Lung (tissue), 12 donors: Measurements from ENCODE around the gene MAP3K15. TPM values are rescaled to one million over a fixed set of nuclear protein-coding genes. Genes with fewer than 3 reads are reported as not detected.
A peak's percentile ranks its signal among the peaks of the same experiment; 100 is the strongest.

Experiments used
- ATAC-seq: fragments of 200-7000 bp; cut with Tn5 transposase; one replicate; pipeline ENCODE4 v1.9.1; 2020; ENCODE audit warnings: moderate number of reproducible peaks; ENCODE audit not compliant: insufficient read depth, low FRiP score
- DNase-seq, 3 donors: peaks; one replicate each; pipeline ENCODE4 v3.0.0-alpha.2; 2013 to 2017
- H3K27ac ChIP-seq, 2 donors: one replicate each; pipeline ENCODE4 v1.5.1; 2013; ENCODE audit warnings: mild to moderate bottlenecking in 2 of 2, moderate library complexity in 2 of 2, control low read depth in 1 of 2, inconsistent platforms in 1 of 2, low read depth in 1 of 2, low read length in 1 of 2
- H3K27me3 ChIP-seq, 3 donors: one replicate each; pipeline ENCODE4 v1.5.1; 2013; ENCODE audit warnings: low read length in 2 of 3; ENCODE audit not compliant: control insufficient read depth in 3 of 3, insufficient read depth in 3 of 3
- H3K36me3 ChIP-seq, 4 donors: one replicate each; pipeline ENCODE4 v1.5.1; 2013; ENCODE audit warnings: low read length in 4 of 4, mild to moderate bottlenecking in 1 of 4, moderate library complexity in 1 of 4; ENCODE audit not compliant: control insufficient read depth in 4 of 4, insufficient read depth in 4 of 4
- H3K4me1 ChIP-seq, 5 donors: one replicate each; pipeline ENCODE4 v1.5.1; 2013; ENCODE audit warnings: low read length in 5 of 5, mild to moderate bottlenecking in 2 of 5, moderate library complexity in 1 of 5; ENCODE audit not compliant: control insufficient read depth in 5 of 5, insufficient read depth in 5 of 5
- H3K4me3 ChIP-seq: one replicate; pipeline ENCODE4 v1.5.1; 2013; ENCODE audit warnings: mild to moderate bottlenecking, control low read depth, moderate library complexity
- H3K9ac ChIP-seq, 2 donors: one replicate each; pipeline ENCODE4 v1.5.1; 2013; ENCODE audit warnings: low read length in 2 of 2, control low read depth in 1 of 2; ENCODE audit not compliant: insufficient read depth in 1 of 2
- H3K9me3 ChIP-seq, 4 donors: one replicate each; pipeline ENCODE4 v1.5.1; 2013; ENCODE audit warnings: low read length in 3 of 4, mild to moderate bottlenecking in 1 of 4, moderate library complexity in 1 of 4; ENCODE audit not compliant: control insufficient read depth in 4 of 4, insufficient read depth in 3 of 4
- WGBS, 2 donors: extraction: QIAGEN DNeasy Blood & Tissue Kit; methylation state at CpG; one replicate each; pipeline ENCODE4 v1.1.7; 2013; 5-methylcytosine and 5-hydroxymethylcytosine counted together
- polyA plus RNA-seq, 2 donors: library from polyadenylated mRNA; stranded (reverse); fragments of 200-250 nt; gene quantifications; one replicate each; pipeline ENCODE4 v1.2.1, GENCODE V29; 2013
- total RNA-seq, 2 donors: library from RNA; depleted of rRNA in 1 of 2; stranded (reverse); fragments of >200 nt in 1 of 2; gene quantifications; one replicate each; pipeline ENCODE4 v1.2.1, GENCODE V29; 2014 to 2021
- TF ChIP-seq, protein P1 (sequence below): IDR thresholded peaks from 2 replicates; pipeline ENCODE4 v1.5.1; 2012; ENCODE audit warnings: mild to moderate bottlenecking; ENCODE audit errors: control extremely low read depth, extremely low read depth
- donor health status: control.
- donor health status: control.
- donor health status: Bipolar disorder and iron deficiency.
- donor health status: healthy.
- donor health status: DM: yes; HTN: yes; CAD: no.

MAP3K15 gene
- total and polyA plus RNA-seq, 4 donors, result 0.16 to 2.1 (median 0.40) TPM

DNA sequence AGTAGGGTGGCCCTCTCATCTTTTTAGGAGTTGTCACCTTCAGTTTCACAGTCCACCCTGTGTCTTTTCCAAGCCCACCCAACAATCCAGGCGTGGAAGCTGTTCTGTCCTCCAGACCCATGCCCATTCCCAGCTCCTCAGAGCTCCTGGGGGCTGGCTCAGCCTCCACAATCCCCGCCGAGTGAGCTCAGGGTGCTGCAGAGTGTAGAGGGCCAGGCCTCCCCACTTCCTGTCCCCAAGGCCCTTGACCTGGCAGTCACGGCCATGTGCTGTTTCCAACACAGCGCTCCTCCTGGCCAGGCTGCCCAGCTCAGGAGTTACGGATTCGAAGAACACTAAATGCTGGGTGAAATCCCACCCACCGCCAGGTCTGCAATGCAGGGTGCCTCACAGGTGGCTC lies 139.8 kb downstream of the MAP3K15 start:
- TF ChIP-seq, protein P1, sequence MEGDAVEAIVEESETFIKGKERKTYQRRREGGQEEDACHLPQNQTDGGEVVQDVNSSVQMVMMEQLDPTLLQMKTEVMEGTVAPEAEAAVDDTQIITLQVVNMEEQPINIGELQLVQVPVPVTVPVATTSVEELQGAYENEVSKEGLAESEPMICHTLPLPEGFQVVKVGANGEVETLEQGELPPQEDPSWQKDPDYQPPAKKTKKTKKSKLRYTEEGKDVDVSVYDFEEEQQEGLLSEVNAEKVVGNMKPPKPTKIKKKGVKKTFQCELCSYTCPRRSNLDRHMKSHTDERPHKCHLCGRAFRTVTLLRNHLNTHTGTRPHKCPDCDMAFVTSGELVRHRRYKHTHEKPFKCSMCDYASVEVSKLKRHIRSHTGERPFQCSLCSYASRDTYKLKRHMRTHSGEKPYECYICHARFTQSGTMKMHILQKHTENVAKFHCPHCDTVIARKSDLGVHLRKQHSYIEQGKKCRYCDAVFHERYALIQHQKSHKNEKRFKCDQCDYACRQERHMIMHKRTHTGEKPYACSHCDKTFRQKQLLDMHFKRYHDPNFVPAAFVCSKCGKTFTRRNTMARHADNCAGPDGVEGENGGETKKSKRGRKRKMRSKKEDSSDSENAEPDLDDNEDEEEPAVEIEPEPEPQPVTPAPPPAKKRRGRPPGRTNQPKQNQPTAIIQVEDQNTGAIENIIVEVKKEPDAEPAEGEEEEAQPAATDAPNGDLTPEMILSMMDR, result no peak
- H3K27me3 ChIP-seq, result no peaks in the 10 kb centered on the region
- no peak overlapping the region for H3K27ac ChIP-seq
- no peak overlapping the region for H3K4me3 ChIP-seq
- DNase-seq (no peak), ATAC-seq (no peak)
- no peak overlapping the region for H3K9ac ChIP-seq
- no peaks in the 10 kb centered on the region for H3K4me1 ChIP-seq
- WGBS, 2 donors, result 82 to 91% methylated on average over 8 of the region's 8 CpGs
- H3K9me3 ChIP-seq, result peaks cover 0 to 4% (median 0%) of the 10 kb centered on the region in 4 donors
- H3K36me3 ChIP-seq, result no peaks in the 10 kb centered on the region

DNA sequence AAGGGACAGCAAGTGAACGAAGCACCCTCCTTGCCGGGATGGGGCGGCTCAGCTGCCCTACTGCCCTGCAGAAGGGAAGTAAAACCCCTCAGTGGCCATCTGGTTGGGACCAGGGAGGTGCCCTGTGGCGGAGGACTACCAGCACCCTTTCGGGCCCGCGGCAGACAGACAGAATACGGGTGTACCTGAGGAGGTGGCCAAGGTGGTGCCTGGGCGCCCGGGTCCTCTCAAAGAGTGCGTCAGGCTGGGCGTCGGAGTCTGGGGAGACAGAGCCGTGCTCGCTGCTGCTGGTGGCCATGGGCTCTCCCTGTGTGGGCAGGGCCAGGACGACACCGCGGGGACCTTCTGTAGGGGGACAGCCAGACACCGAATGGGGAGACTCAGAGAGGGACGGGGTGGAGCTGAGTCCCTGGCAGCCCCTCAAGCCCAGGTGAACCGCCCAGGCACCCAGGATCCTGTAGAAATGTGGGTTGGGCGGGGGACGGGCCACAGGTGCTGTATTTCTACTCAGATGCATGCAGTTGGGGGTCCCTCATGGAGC lies 141.9 kb downstream of the MAP3K15 start:
- TF ChIP-seq, protein P1, result no peak
- Histone ChIP-seq H3K9me3 (peaks cover 0 to 2% (median 0%) of the 10 kb centered on the region in 4 donors), H3K27me3 (no peaks in the 10 kb centered on the region), H3K4me3 (no peak overlapping the region), H3K9ac (no peak overlapping the region), H3K4me1 (no peaks in the 10 kb centered on the region), H3K36me3 (peaks cover 0 to 1% (median 0%) of the 10 kb centered on the region in 4 donors), H3K27ac (no peak overlapping the region)
- ATAC-seq (no peak), DNase-seq (no peak)
- WGBS, 2 donors, result 39 to 54% methylated on average over 13 to 23 of the region's 23 CpGs

DNA sequence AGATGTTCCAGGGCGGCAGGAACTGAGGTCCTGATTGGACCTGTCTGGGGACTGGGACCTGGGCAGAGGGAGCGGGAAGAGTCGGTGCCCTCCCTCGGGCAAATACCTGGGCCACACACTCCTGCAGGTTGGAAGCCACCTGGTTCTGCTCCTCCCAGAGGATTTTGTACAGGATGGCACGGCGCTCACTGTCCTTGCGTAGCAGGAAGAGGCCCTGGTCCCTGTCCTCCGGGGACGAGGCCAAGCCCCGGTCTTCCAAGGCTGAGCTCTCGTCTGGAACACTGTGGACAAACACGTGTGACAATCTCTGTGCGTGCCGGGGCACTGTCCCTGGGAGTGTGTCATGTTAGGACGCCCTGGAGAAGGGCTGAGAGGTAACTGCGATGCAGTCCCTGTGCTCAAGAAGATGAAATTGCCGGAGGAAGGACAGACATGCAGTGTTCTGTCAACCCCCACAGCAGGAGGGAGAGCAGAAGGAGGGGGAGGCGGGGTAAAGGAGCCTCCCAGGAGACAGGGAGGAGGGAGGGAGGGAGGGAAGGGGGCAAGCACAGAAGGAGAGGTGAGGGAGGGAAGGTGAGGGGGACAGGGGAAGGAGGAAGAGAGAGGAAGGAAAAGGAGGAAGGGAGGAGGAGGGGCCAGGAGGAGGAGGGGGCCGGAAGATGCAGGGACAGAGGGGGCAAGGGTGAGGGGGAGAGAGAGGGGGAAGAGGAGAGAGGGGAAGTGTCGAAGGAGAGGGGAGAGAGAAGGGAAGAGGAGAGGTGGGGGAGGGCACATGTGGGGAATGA lies 142.6 kb downstream of the MAP3K15 start:
- WGBS, 2 donors, result 0 to 28% methylated on average over 18 to 20 of the region's 20 CpGs
- H3K9ac ChIP-seq, result peak overlapping the region in 1 of 2 donors; percentile 61
- DNase-seq, result peak; percentile 15 to 45 (median 22)
- TF ChIP-seq, protein P1, result no peak
- peaks cover 0 to 2% (median 0%) of the 10 kb centered on the region in 4 donors for H3K9me3 ChIP-seq
- no peaks in the 10 kb centered on the region for H3K27me3 ChIP-seq
- peaks cover 0 to 2% (median 0%) of the 10 kb centered on the region in 4 donors for H3K36me3 ChIP-seq
- H3K4me1 ChIP-seq, result no peaks in the 10 kb centered on the region
- no peak overlapping the region for H3K27ac ChIP-seq
- H3K4me3 ChIP-seq, result no peak overlapping the region
- ATAC-seq, result no peak
